Mesendoderm (in vitro differentiated cells): ENCODE results near the gene GGT7.

Source experiments
- DNase-seq: peaks from one replicate; pipeline ENCODE4 v3.0.0; 2013
- H2AK5ac ChIP-seq: 2 replicates; pipeline ENCODE4 v1.6.1; 2013; ENCODE audit warnings: low read length, inconsistent platforms
- H2BK120ac ChIP-seq: 2 replicates; pipeline ENCODE4 v1.6.1; 2013; ENCODE audit warnings: low read depth, mild to moderate bottlenecking, low read length, moderate library complexity, mixed read lengths
- H2BK15ac ChIP-seq: replicated peaks from 2 replicates; pipeline ENCODE4 v1.6.1; 2013; ENCODE audit warnings: low read depth, mild to moderate bottlenecking, moderate library complexity
- H2BK5ac ChIP-seq: 2 replicates; pipeline ENCODE4 v1.6.1; 2013; ENCODE audit warnings: low read length, inconsistent platforms
- H3K18ac ChIP-seq: 2 replicates; pipeline ENCODE4 v1.6.1; 2013; ENCODE audit warnings: mild to moderate bottlenecking, low read length, mixed read lengths
- H3K23ac ChIP-seq: one replicate; pipeline ENCODE4 v1.6.1; 2013; ENCODE audit warnings: low read length
- H3K27ac ChIP-seq: 2 replicates; pipeline ENCODE4 v1.5.1; 2013; ENCODE audit warnings: low read depth, mild to moderate bottlenecking, inconsistent platforms, low read length, moderate library complexity
- H3K27me3 ChIP-seq: 2 replicates; pipeline ENCODE4 v1.6.1; 2013; ENCODE audit warnings: low read length, control low read depth, mild to moderate bottlenecking, inconsistent platforms; ENCODE audit not compliant: insufficient read depth, poor library complexity
- H3K36me3 ChIP-seq: 2 replicates; pipeline ENCODE4 v1.6.1; 2013; ENCODE audit warnings: low read length, inconsistent platforms; ENCODE audit not compliant: control insufficient read depth, insufficient read depth
- H3K4ac ChIP-seq: one replicate; pipeline ENCODE4 v1.6.1; 2013; ENCODE audit warnings: low read depth, mild to moderate bottlenecking, low read length, moderate library complexity
- H3K4me1 ChIP-seq: 2 replicates; pipeline ENCODE4 v1.6.1; 2013; ENCODE audit warnings: low read depth, low read length, inconsistent platforms; ENCODE audit not compliant: control insufficient read depth
- H3K4me2 ChIP-seq: 2 replicates; pipeline ENCODE4 v1.6.1; 2013; ENCODE audit warnings: low read length
- H3K4me3 ChIP-seq: 2 replicates; pipeline ENCODE4 v1.5.1; 2013; ENCODE audit warnings: mild to moderate bottlenecking, low read length
- H3K56ac ChIP-seq: one replicate; pipeline ENCODE4 v1.6.1; 2013; ENCODE audit warnings: low read length
- H3K79me1 ChIP-seq: 2 replicates; pipeline ENCODE4 v1.6.1; 2013; ENCODE audit warnings: low read length, inconsistent platforms
- H3K79me2 ChIP-seq: 2 replicates; pipeline ENCODE4 v1.6.1; 2013; ENCODE audit warnings: mild to moderate bottlenecking, low read length; ENCODE audit not compliant: control insufficient read depth, insufficient read depth
- H3K9ac ChIP-seq: 2 replicates; pipeline ENCODE4 v1.6.1; 2013; ENCODE audit warnings: low read length, inconsistent platforms
- H4K5ac ChIP-seq: one replicate; pipeline ENCODE4 v1.6.1; 2013; ENCODE audit warnings: low read length
- H4K8ac ChIP-seq: one replicate; pipeline ENCODE4 v1.6.1; 2013; ENCODE audit warnings: low read depth, mild to moderate bottlenecking, control low read depth, low read length, moderate library complexity
- WGBS: extraction: QIAGEN DNeasy Blood & Tissue Kit; methylation state at CpG from one replicate; pipeline ENCODE4 v1.1.7; 2013; ENCODE audit warnings: low lambda C conversion rate, missing lambda C conversion rate; ENCODE audit not compliant: insufficient coverage; ENCODE audit errors: extremely low coverage; 5-methylcytosine and 5-hydroxymethylcytosine counted together

The GGT7 gene

GRCh38 chr20:34797012-34797995, 75.4 kb downstream of the GGT7 start:
- no peak overlapping the region for H3K18ac ChIP-seq
- no peaks in the 10 kb centered on the region for H3K4me1 ChIP-seq
- no peak overlapping the region for H2AK5ac ChIP-seq
- no peak overlapping the region for H3K23ac ChIP-seq
- H3K36me3 ChIP-seq, result no peaks in the 10 kb centered on the region
- H3K79me2 ChIP-seq, result no peaks in the 10 kb centered on the region
- DNase-seq, result peak; percentile 44
- peaks cover 2% of the 10 kb centered on the region for H3K79me1 ChIP-seq
- no peak overlapping the region for H3K27ac ChIP-seq
- H3K4me2 ChIP-seq, result no peak overlapping the region
- no peak overlapping the region for H3K4me3 ChIP-seq
- H4K5ac ChIP-seq, result no peak overlapping the region
- H3K4ac ChIP-seq, result no peak overlapping the region
- no peak overlapping the region for H3K56ac ChIP-seq
- H2BK15ac ChIP-seq, result no peak overlapping the region
- H4K8ac ChIP-seq, result peak overlapping the region; percentile 39
- no peak overlapping the region for H2BK5ac ChIP-seq
- no peak overlapping the region for H3K9ac ChIP-seq
- no peak overlapping the region for H2BK120ac ChIP-seq
- no CpG with 5 or more reads among the region's 8 CpGs for WGBS
- no peaks in the 10 kb centered on the region for H3K27me3 ChIP-seq
